IgD-negative memory B cell (primary cell): ENCODE results near the gene RNU6-9. TPM values are rescaled to one million over a fixed set of nuclear protein-coding genes. Genes with fewer than 3 reads are reported as not detected.

Experiments
- H3K27ac Mint-ChIP-seq, 3 donors: one replicate each; pipeline ENCODE4 v1.8.0; 2020 to 2022; ENCODE audit warnings: mild to moderate bottlenecking in 3 of 3, mixed read lengths in 3 of 3, moderate library complexity in 1 of 3
- H3K27me3 Mint-ChIP-seq: one replicate; pipeline ENCODE4 v1.8.0; 2021; ENCODE audit warnings: mixed read lengths
- H3K36me3 Mint-ChIP-seq: one replicate; pipeline ENCODE4 v1.8.0; 2020; ENCODE audit warnings: mild to moderate bottlenecking, mixed read lengths
- H3K4me1 Mint-ChIP-seq, 3 donors: one replicate each; pipeline ENCODE4 v1.8.0; 2020 to 2022; ENCODE audit warnings: mixed read lengths in 3 of 3, mild to moderate bottlenecking in 1 of 3
- H3K4me3 Mint-ChIP-seq, 4 donors: one replicate each; pipeline ENCODE4 v1.8.0; 2020 to 2022; ENCODE audit warnings: mild to moderate bottlenecking in 4 of 4, mixed read lengths in 4 of 4, moderate library complexity in 3 of 4
- H3K9me3 Mint-ChIP-seq, 3 donors: one replicate each; pipeline ENCODE4 v1.8.0; 2020 to 2021; ENCODE audit warnings: mixed read lengths in 3 of 3, mild to moderate bottlenecking in 1 of 3
- polyA plus RNA-seq: library from polyadenylated mRNA; unstranded; fragments of 300-500 nt; fragmentation: Illumina TruSeq; gene quantifications from one replicate; pipeline ENCODE4 v1.2.3, GENCODE V29; 2021

Gene RNU6-9
- polyA plus RNA-seq, 1 donor from 2014 or later: not detected

- no peaks in the 10 kb centered on the region for H3K36me3 Mint-ChIP-seq
- H3K27ac Mint-ChIP-seq: peak overlapping the region; percentile 85 to 92 (median 90)
- peak overlapping the region; percentile 82 to 94 (median 93) for H3K4me3 Mint-ChIP-seq
- no peaks in the 10 kb centered on the region for H3K27me3 Mint-ChIP-seq
- no peaks in the 10 kb centered on the region for H3K9me3 Mint-ChIP-seq
- H3K4me1 Mint-ChIP-seq: peaks cover 3 to 13% (median 9%) of the 10 kb centered on the region in 3 donors
These were observed 31.3 kb downstream of the RNU6-9 start for GRCh38 chr19:924553-925086.

GRCh38 chr19:925087-925525 is 31.8 kb downstream of the RNU6-9 start:
- Mint-ChIP-seq H3K9me3 (no peaks in the 10 kb centered on the region), H3K27ac (peak overlapping the region; percentile 85 to 92 (median 90)), H3K4me1 (peaks cover 6 to 13% (median 9%) of the 10 kb centered on the region in 3 donors), H3K36me3 (no peaks in the 10 kb centered on the region), H3K27me3 (no peaks in the 10 kb centered on the region), H3K4me3 (peak overlapping the region; percentile 82 to 94 (median 93))

- H3K27me3 Mint-ChIP-seq: no peaks in the 10 kb centered on the region
- H3K9me3 Mint-ChIP-seq: no peaks in the 10 kb centered on the region
- peak within 1 kb of the TSS; percentile 92 to 95 (median 93) for H3K27ac Mint-ChIP-seq
- H3K4me3 Mint-ChIP-seq: peak within 1 kb of the TSS; percentile 86 to 98 (median 95)
- no peaks in the 10 kb centered on the region for H3K36me3 Mint-ChIP-seq
- H3K4me1 Mint-ChIP-seq: peaks cover 4 to 13% (median 9%) of the 10 kb centered on the region in 3 donors
These were observed 32.4 kb downstream of the RNU6-9 start, which contains the start of gene ARID3A for GRCh38 chr19:925526-926322. Gene ARID3A, plus strand, starts transcription at chr19:926035. Its CDS starts 3,494 bp downstream, at chr19:929529.

- Mint-ChIP-seq H3K9me3 (no peaks in the 10 kb centered on the region), H3K27ac (peak overlapping the region in 2 of 3 donors; percentile 87 to 95), H3K4me1 (peaks cover 4 to 12% (median 7%) of the 10 kb centered on the region in 3 donors), H3K27me3 (no peaks in the 10 kb centered on the region), H3K4me3 (peak overlapping the region; percentile 86 to 97 (median 91)), H3K36me3 (peaks cover 2% of the 10 kb centered on the region)
These were observed 33.0 kb downstream of the RNU6-9 start for GRCh38 chr19:926323-926588.

GRCh38 chr19:926589-927350 is 33.5 kb downstream of the RNU6-9 start:
- H3K36me3 Mint-ChIP-seq: peaks cover 2% of the 10 kb centered on the region
- H3K4me1 Mint-ChIP-seq: peaks cover 4 to 8% (median 5%) of the 10 kb centered on the region in 3 donors
- peak overlapping the region; percentile 87 to 95 (median 93) for H3K27ac Mint-ChIP-seq
- H3K9me3 Mint-ChIP-seq: no peaks in the 10 kb centered on the region
- H3K27me3 Mint-ChIP-seq: no peaks in the 10 kb centered on the region
- peak overlapping the region; percentile 86 to 98 (median 95) for H3K4me3 Mint-ChIP-seq

GRCh38 chr19:927351-927779 is 34.1 kb downstream of the RNU6-9 start:
- Mint-ChIP-seq H3K9me3 (no peaks in the 10 kb centered on the region), H3K27me3 (no peaks in the 10 kb centered on the region), H3K36me3 (peaks cover 2% of the 10 kb centered on the region), H3K4me3 (peak overlapping the region; percentile 52 to 98 (median 71)), H3K4me1 (peaks cover 0 to 8% (median 6%) of the 10 kb centered on the region in 3 donors), H3K27ac (peak overlapping the region in 2 of 3 donors; percentile 19 to 88)

GRCh38 chr19:927780-928401 is 34.6 kb downstream of the RNU6-9 start:
- Mint-ChIP-seq H3K36me3 (peaks cover 2% of the 10 kb centered on the region), H3K27me3 (no peaks in the 10 kb centered on the region), H3K4me3 (peak overlapping the region; percentile 52 to 79 (median 67)), H3K4me1 (peaks cover 4 to 11% (median 8%) of the 10 kb centered on the region in 3 donors), H3K27ac (peak overlapping the region in 2 of 3 donors; percentile 19 to 88), H3K9me3 (no peaks in the 10 kb centered on the region)

GRCh38 chr19:928471-929202 is 35.4 kb downstream of the RNU6-9 start:
- peaks cover 4 to 11% (median 10%) of the 10 kb centered on the region in 3 donors for H3K4me1 Mint-ChIP-seq
- no peaks in the 10 kb centered on the region for H3K27me3 Mint-ChIP-seq
- no peaks in the 10 kb centered on the region for H3K9me3 Mint-ChIP-seq
- peaks cover 2% of the 10 kb centered on the region for H3K36me3 Mint-ChIP-seq
- H3K27ac Mint-ChIP-seq: peak overlapping the region in 2 of 3 donors; percentile 73 to 88
- H3K4me3 Mint-ChIP-seq: peak overlapping the region in 3 of 4 donors; percentile 28 to 63 (median 60)

- H3K27me3 Mint-ChIP-seq: no peaks in the 10 kb centered on the region
- peaks cover 2% of the 10 kb centered on the region for H3K36me3 Mint-ChIP-seq
- H3K4me3 Mint-ChIP-seq: peak overlapping the region in 1 of 4 donors; percentile 63
- no peaks in the 10 kb centered on the region for H3K9me3 Mint-ChIP-seq
- peak overlapping the region in 1 of 3 donors; percentile 88 for H3K27ac Mint-ChIP-seq
- H3K4me1 Mint-ChIP-seq: peaks cover 4 to 10% (median 7%) of the 10 kb centered on the region in 3 donors
These were observed 36.1 kb downstream of the RNU6-9 start for GRCh38 chr19:929203-929890.

- peaks cover 2% of the 10 kb centered on the region for H3K36me3 Mint-ChIP-seq
- no peaks in the 10 kb centered on the region for H3K9me3 Mint-ChIP-seq
- H3K27me3 Mint-ChIP-seq: no peaks in the 10 kb centered on the region
- H3K4me3 Mint-ChIP-seq: peak overlapping the region in 1 of 4 donors; percentile 55
- H3K27ac Mint-ChIP-seq: peak overlapping the region in 1 of 3 donors; percentile 84
- H3K4me1 Mint-ChIP-seq: peaks cover 4 to 10% (median 7%) of the 10 kb centered on the region in 3 donors
These were observed 36.6 kb downstream of the RNU6-9 start for GRCh38 chr19:929891-930258.

GRCh38 chr19:931860-932647 is 38.8 kb downstream of the RNU6-9 start:
- H3K4me1 Mint-ChIP-seq: peaks cover 5 to 11% (median 7%) of the 10 kb centered on the region in 3 donors
- H3K27me3 Mint-ChIP-seq: no peaks in the 10 kb centered on the region
- H3K4me3 Mint-ChIP-seq: peak overlapping the region in 2 of 4 donors; percentile 62 to 81
- peak overlapping the region in 2 of 3 donors; percentile 78 to 87 for H3K27ac Mint-ChIP-seq
- H3K36me3 Mint-ChIP-seq: peaks cover 2% of the 10 kb centered on the region
- H3K9me3 Mint-ChIP-seq: no peaks in the 10 kb centered on the region

GRCh38 chr19:932648-933552 is 39.6 kb downstream of the RNU6-9 start:
- peak overlapping the region; percentile 91 to 97 (median 91) for H3K27ac Mint-ChIP-seq
- H3K9me3 Mint-ChIP-seq: peaks cover 0 to 2% (median 0%) of the 10 kb centered on the region in 3 donors
- H3K27me3 Mint-ChIP-seq: no peaks in the 10 kb centered on the region
- peak overlapping the region; percentile 65 to 96 (median 83) for H3K4me3 Mint-ChIP-seq
- peaks cover 7% of the 10 kb centered on the region for H3K36me3 Mint-ChIP-seq
- H3K4me1 Mint-ChIP-seq: peaks cover 10 to 15% (median 10%) of the 10 kb centered on the region in 3 donors
